ENCODE measurements around the gene SOX5. TPM values are rescaled to one million over a fixed set of nuclear protein-coding genes. Genes with fewer than 3 reads are reported as not detected.

Gene SOX5
- total RNA-seq, 3 donors from 2014 or later, result 10.5 to 42.1 (median 11.7) TPM

DNA sequence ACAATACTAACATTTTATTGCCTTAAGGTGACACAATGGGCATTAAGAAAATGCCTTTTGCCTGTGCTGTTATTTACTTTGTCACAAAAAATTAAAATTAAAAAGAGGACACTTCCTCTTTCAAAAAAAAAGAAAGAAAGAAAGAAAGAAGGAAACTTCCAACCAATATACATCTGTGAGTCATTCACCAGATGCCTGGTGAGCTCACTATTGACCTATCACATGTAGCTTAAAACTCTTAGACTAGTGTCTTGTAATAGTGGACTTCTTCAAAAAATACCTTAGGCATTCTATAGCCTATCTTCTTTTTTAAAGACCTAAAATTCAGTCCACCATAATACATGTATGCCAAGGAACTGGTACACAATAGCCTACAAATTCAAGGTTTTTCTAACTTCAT, 4.9 kb upstream of the SOX5 start:
- Histone ChIP-seq H3K27me3 (no peaks in the 10 kb centered on the region), H3K27ac (no peak overlapping the region), H3K36me3 (no peaks in the 10 kb centered on the region), H3K9me3 (no peaks in the 10 kb centered on the region), H3K4me1 (no peaks in the 10 kb centered on the region), H3K4me3 (no peak overlapping the region)
- no peak for DNase-seq (ENCODE audit: low spot score in 2 of 2)
- no peak for TF ChIP-seq POLR2AphosphoS5 (IDR thresholded peaks at IDR 0.05)
- no peak for TF ChIP-seq POLR2A (IDR thresholded peaks at IDR 0.05)
- TF ChIP-seq, protein P1, sequence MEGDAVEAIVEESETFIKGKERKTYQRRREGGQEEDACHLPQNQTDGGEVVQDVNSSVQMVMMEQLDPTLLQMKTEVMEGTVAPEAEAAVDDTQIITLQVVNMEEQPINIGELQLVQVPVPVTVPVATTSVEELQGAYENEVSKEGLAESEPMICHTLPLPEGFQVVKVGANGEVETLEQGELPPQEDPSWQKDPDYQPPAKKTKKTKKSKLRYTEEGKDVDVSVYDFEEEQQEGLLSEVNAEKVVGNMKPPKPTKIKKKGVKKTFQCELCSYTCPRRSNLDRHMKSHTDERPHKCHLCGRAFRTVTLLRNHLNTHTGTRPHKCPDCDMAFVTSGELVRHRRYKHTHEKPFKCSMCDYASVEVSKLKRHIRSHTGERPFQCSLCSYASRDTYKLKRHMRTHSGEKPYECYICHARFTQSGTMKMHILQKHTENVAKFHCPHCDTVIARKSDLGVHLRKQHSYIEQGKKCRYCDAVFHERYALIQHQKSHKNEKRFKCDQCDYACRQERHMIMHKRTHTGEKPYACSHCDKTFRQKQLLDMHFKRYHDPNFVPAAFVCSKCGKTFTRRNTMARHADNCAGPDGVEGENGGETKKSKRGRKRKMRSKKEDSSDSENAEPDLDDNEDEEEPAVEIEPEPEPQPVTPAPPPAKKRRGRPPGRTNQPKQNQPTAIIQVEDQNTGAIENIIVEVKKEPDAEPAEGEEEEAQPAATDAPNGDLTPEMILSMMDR (IDR thresholded peaks at IDR 0.05), result no peak
- intact Hi-C loops (cut with DNase I; ENCODE audit: low total_unique reads), result no loop called here

DNA sequence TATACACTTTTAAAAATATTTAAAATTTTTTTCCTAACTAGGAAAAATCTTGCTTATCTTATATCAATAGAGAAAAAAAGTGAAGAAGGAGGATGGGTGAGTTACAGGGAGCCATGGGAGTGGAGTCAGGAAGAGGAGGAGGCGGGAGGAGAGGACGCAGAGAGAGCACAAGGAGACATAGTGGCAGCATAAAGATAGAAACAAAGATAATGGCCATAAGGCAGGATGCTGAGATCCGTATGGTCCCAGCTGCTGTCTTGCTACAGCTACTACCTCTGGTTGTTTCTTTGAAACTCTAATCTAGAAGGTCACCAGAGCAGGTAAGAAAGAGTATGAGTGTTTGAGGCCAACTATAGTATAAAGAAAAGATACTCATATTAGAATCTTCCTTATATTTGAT, 2.6 kb upstream of the SOX5 start:
- Histone ChIP-seq H3K9me3 (no peaks in the 10 kb centered on the region), H3K27ac (no peak overlapping the region), H3K27me3 (no peaks in the 10 kb centered on the region), H3K36me3 (no peaks in the 10 kb centered on the region), H3K4me3 (no peak overlapping the region), H3K4me1 (no peaks in the 10 kb centered on the region)
- DNase-seq (ENCODE audit: low spot score in 2 of 2), result no peak
- TF ChIP-seq POLR2A (IDR thresholded peaks at IDR 0.05) (no peak), POLR2AphosphoS5 (IDR thresholded peaks at IDR 0.05) (no peak)
- TF ChIP-seq, protein P1 (IDR thresholded peaks at IDR 0.05), result no peak
- intact Hi-C loops (cut with DNase I; ENCODE audit: low total_unique reads), result no loop called here

DNA sequence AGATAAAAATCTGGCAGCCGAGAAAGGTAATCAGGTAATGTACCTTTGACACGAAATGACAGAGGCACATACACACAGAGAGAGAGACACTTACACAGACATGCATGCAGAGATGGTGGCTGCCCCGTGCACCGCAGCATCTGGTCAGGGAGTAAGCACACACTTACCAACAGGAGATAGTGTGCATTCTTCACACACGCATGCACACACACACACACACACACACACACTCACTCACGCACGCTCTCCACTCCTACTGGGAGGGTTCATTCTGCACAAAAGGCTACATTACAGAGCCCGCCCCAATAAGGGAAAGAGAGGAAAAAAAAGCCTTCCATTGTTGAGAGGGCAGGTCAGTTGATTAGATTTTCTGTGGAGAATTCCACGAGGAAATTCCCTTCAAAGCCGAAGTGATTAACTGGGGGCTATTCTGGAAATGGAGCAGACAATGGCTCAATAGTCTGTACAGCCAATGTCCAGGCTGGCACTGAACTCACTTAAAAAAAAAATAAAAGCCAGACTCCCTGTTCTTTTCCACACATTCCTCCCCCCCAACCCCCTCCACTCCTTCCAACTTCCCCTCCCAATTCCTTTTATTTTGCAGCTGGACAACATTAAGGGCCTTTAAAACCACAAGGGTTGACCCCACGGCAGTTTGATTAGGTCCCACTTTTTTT, 1.4 kb upstream of the SOX5 start:
- Histone ChIP-seq H3K4me1 (no peaks in the 10 kb centered on the region), H3K4me3 (peak overlapping the region; percentile 41 to 64 (median 46)), H3K9me3 (no peaks in the 10 kb centered on the region), H3K27ac (no peak overlapping the region), H3K36me3 (no peaks in the 10 kb centered on the region), H3K27me3 (no peaks in the 10 kb centered on the region)
- DNase-seq (ENCODE audit: low spot score in 2 of 2), result no peak
- intact Hi-C loops (cut with DNase I; ENCODE audit: low total_unique reads), result no loop called here
- TF ChIP-seq POLR2AphosphoS5 (IDR thresholded peaks at IDR 0.05) (no peak), POLR2A (IDR thresholded peaks at IDR 0.05) (no peak)
- TF ChIP-seq, protein P1 (IDR thresholded peaks at IDR 0.05), result no peak

GRCh38 chr12:23950210-23950774, 822 bp upstream of the SOX5 start:
- H3K27me3 ChIP-seq, result no peaks in the 10 kb centered on the region
- peak overlapping the region; percentile 41 to 64 (median 46) for H3K4me3 ChIP-seq
- no peak for DNase-seq (ENCODE audit: low spot score in 2 of 2)
- H3K27ac ChIP-seq, result no peak overlapping the region
- H3K36me3 ChIP-seq, result no peaks in the 10 kb centered on the region
- no peak for TF ChIP-seq POLR2A (IDR thresholded peaks at IDR 0.05)
- TF ChIP-seq POLR2AphosphoS5 (IDR thresholded peaks at IDR 0.05), result no peak
- TF ChIP-seq, protein P1 (IDR thresholded peaks at IDR 0.05), result no peak
- no peaks in the 10 kb centered on the region for H3K4me1 ChIP-seq
- H3K9me3 ChIP-seq, result no peaks in the 10 kb centered on the region
- intact Hi-C loops (cut with DNase I; ENCODE audit: low total_unique reads), result no loop called here

DNA sequence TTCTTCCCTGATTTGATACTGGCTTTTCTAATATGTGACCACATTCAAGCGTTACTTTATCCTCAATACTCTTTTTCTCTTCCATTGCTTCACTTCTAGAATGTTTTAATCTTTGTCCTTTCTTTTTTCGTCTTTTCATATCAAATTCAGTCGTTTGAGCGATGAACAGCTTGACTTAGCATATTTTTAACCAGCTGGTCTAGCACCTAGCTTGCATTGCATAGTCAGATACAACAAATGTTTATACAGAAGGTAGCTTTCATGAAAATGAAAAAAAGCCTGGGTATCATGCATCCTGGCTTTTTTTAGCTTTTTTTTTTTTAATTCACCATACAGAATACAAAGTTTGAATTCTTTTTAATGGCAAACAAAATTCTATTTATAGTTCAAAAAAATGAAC, 1.2 kb downstream of the SOX5 start:
- intact Hi-C loops (cut with DNase I; ENCODE audit: low total_unique reads), result no loop called here
- Histone ChIP-seq H3K36me3 (no peaks in the 10 kb centered on the region), H3K27ac (no peak overlapping the region), H3K27me3 (no peaks in the 10 kb centered on the region), H3K9me3 (no peaks in the 10 kb centered on the region), H3K4me3 (no peak overlapping the region), H3K4me1 (no peaks in the 10 kb centered on the region)
- TF ChIP-seq POLR2A (IDR thresholded peaks at IDR 0.05), result no peak
- TF ChIP-seq, protein P1 (IDR thresholded peaks at IDR 0.05), result no peak
- TF ChIP-seq POLR2AphosphoS5 (IDR thresholded peaks at IDR 0.05), result no peak
- DNase-seq (ENCODE audit: low spot score in 2 of 2), result no peak

All from breast epithelium (tissue), 4 donors.